Right cardiac atrium (tissue), 5 donors: Measurements from ENCODE around the gene SP2. TPM values are rescaled to one million over a fixed set of nuclear protein-coding genes. Genes with fewer than 3 reads are reported as not detected.

Experiments
- polyA plus RNA-seq: library from polyadenylated mRNA; stranded (reverse); fragments of 200-250 nt; gene quantifications from one replicate; pipeline ENCODE4 v1.2.3, GENCODE V29; 2013
- total RNA-seq, 4 donors: library from RNA; stranded (reverse); fragmentation: NEBNext Ultra II Directional; extraction: Animal tissue kit (Norgen Biotek cat#: 25700); gene quantifications; one replicate each; pipeline ENCODE4 v1.2.1, GENCODE V29; 2021
- donor health status: healthy with polysubstance abuse.
- donor health status: DM: no; HTN: yes; CAD: no.
- donor health status: DM: no; HTN: no; CAD: no.
- donor health status: DM: no; HTN: yes; CAD: no; lungs with severe emphysema.
- donor health status: DM: yes; HTN: yes; CAD: no.

SP2 gene
- total and polyA plus RNA-seq, 5 donors, result 11.4 to 20.6 (median 16.2) TPM

Other genes starting within 250 kb of the SP2 start
- 100 to 1,000 TPM; 134 to 175 (median 167) TPM for gene KPNB1, start 246.3 kb upstream of the SP2 start, total RNA-seq
- gene KPNB1, start 246.3 kb upstream of the SP2 start, polyA plus RNA-seq, result 50.0 TPM
- 10 to 100 TPM; 17.5 to 25.2 (median 21.0) TPM for gene TBKBP1, start 202.1 kb upstream of the SP2 start, total RNA-seq
- gene TBKBP1, start 202.1 kb upstream of the SP2 start, polyA plus RNA-seq, result 27.0 TPM
- gene TBX21, start 163.0 kb upstream of the SP2 start, total RNA-seq, result under 1 TPM in 3 of 4 donors, not detected in 1; 0.14 to 0.60 (median 0.38) TPM
- gene TBX21, start 163.0 kb upstream of the SP2 start, polyA plus RNA-seq, result 0.14 TPM
- gene OSBPL7, start 74.4 kb upstream of the SP2 start, total RNA-seq, result 10 to 100 TPM in 1 of 4 donors, 1 to 10 TPM in 3; 6.4 to 11.1 (median 8.5) TPM
- gene OSBPL7, start 74.4 kb upstream of the SP2 start, polyA plus RNA-seq, result 5.3 TPM
- gene MRPL10, start 64.7 kb upstream of the SP2 start, total RNA-seq, result 10 to 100 TPM; 37.7 to 52.3 (median 46.6) TPM
- gene MRPL10, start 64.7 kb upstream of the SP2 start, polyA plus RNA-seq, result 48.0 TPM
- gene LRRC46, start 64.6 kb upstream of the SP2 start, total RNA-seq, result under 1 TPM in 3 of 4 donors, not detected in 1; 0.38 to 0.48 (median 0.43) TPM
- gene LRRC46, start 64.6 kb upstream of the SP2 start, polyA plus RNA-seq, result 0.29 TPM
- gene SCRN2, start 55.0 kb upstream of the SP2 start, total RNA-seq, result 10 to 100 TPM; 36.6 to 51.8 (median 40.9) TPM
- 62.3 TPM for gene SCRN2, start 55.0 kb upstream of the SP2 start, polyA plus RNA-seq
- gene SP6, start 45.1 kb upstream of the SP2 start, total RNA-seq, result 1 to 10 TPM in 1 of 4 donors, under 1 TPM in 3; 0.29 to 3.6 (median 0.41) TPM
- 0.34 TPM for gene SP6, start 45.1 kb upstream of the SP2 start, polyA plus RNA-seq
- 10 to 100 TPM; 23.9 to 29.9 (median 26.0) TPM for gene PNPO, start 45.3 kb downstream of the SP2 start, total RNA-seq
- gene PNPO, start 45.3 kb downstream of the SP2 start, polyA plus RNA-seq, result 16.1 TPM
- not detected for gene PRR15L, start 61.6 kb downstream of the SP2 start, total RNA-seq
- gene PRR15L, start 61.6 kb downstream of the SP2 start, polyA plus RNA-seq, result not detected
- 10 to 100 TPM; 56.8 to 66.8 (median 64.9) TPM for gene CDK5RAP3, start 74.9 kb downstream of the SP2 start, total RNA-seq
- gene CDK5RAP3, start 74.9 kb downstream of the SP2 start, polyA plus RNA-seq, result 54.3 TPM
- gene COPZ2, start 141.6 kb downstream of the SP2 start, total RNA-seq, result 10 to 100 TPM; 51.8 to 74.8 (median 68.4) TPM
- gene COPZ2, start 141.6 kb downstream of the SP2 start, polyA plus RNA-seq, result 55.4 TPM
- gene NFE2L1, start 152.1 kb downstream of the SP2 start, total RNA-seq, result 100 to 1,000 TPM; 603 to 811 (median 785) TPM
- 661 TPM for gene NFE2L1, start 152.1 kb downstream of the SP2 start, polyA plus RNA-seq
- 10 to 100 TPM; 29.2 to 37.9 (median 34.5) TPM for gene CBX1, start 205.2 kb downstream of the SP2 start, total RNA-seq
- 31.1 TPM for gene CBX1, start 205.2 kb downstream of the SP2 start, polyA plus RNA-seq
- gene SNX11, start 211.5 kb downstream of the SP2 start, total RNA-seq, result 10 to 100 TPM; 10.4 to 16.6 (median 13.2) TPM
- gene SNX11, start 211.5 kb downstream of the SP2 start, polyA plus RNA-seq, result 7.5 TPM